ENCODE measurements around the gene RIMKLB.

DNA sequence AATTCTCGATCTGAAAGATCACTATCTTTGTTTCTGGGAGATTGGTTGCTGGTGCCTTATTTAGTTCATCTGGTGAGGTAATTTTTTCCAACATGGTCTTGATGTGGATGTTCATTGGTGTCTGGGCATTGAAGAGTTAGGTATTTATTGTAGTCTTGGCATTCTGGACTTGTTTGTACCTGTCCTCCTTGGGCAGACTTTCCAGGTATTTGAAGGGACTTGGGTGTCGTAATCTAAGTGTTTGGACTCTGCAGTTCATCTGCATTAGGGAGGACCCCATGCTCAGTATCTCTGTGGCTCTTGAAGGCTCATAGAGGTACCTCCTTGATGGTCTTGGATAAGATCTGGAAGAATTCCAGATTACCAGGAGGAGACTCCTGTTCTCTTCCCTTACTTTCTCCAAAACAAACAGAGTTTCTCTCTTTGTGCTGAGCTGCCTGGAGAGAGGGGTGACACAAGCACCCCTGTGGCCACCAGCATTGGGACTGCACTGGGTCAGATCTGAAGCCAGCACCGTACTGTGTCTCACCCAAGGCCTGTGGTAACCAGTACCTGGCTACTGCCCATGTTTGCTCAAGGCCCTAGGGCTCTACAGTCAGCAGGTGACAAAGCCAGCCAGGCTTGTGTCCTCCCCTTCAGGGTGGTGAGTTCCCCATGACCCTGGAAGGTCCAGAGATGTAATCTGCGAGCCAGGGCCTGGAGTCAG lies 129.9 kb downstream of the RIMKLB start:
- TF ChIP-seq CTCF (IDR thresholded peaks at IDR 0.05), result no peak
- TF ChIP-seq EP300 (IDR thresholded peaks at IDR 0.05), result no peak
- no peak for TF ChIP-seq POLR2A (IDR thresholded peaks at IDR 0.05)
- no peak for TF ChIP-seq POLR2AphosphoS5 (IDR thresholded peaks at IDR 0.05)
